Muscle of leg (tissue), 11 donors: ENCODE results near the gene BTBD9. TPM values are rescaled to one million over a fixed set of nuclear protein-coding genes. Genes with fewer than 3 reads are reported as not detected.

ENCODE experiments used
- DNase-seq: peaks from one replicate; pipeline ENCODE4 v3.0.0; 2013
- H3K27ac ChIP-seq: one replicate; pipeline ENCODE4 v1.5.1; 2013; ENCODE audit warnings: mild to moderate bottlenecking, low read length, control low read depth
- H3K27me3 ChIP-seq: one replicate; pipeline ENCODE4 v1.6.1; 2013; ENCODE audit warnings: low read length; ENCODE audit not compliant: control insufficient read depth, insufficient read depth
- H3K36me3 ChIP-seq: one replicate; pipeline ENCODE4 v1.6.1; 2013; ENCODE audit warnings: low read length; ENCODE audit not compliant: control insufficient read depth, insufficient read depth
- H3K4me1 ChIP-seq: one replicate; pipeline ENCODE4 v1.6.1; 2013; ENCODE audit warnings: low read length; ENCODE audit not compliant: control insufficient read depth, insufficient read depth
- H3K4me3 ChIP-seq: one replicate; pipeline ENCODE4 v1.5.1; 2013; ENCODE audit warnings: low read length, control low read depth
- H3K9me3 ChIP-seq: replicated peaks from 2 replicates; pipeline ENCODE4 v1.6.1; 2013; ENCODE audit warnings: low read depth, low read length; ENCODE audit not compliant: control insufficient read depth
- WGBS: methylation state at CpG from one replicate; pipeline ENCODE4 v1.1.5; 2013; ENCODE audit warnings: missing lambda C conversion rate; ENCODE audit not compliant: insufficient coverage; 5-methylcytosine and 5-hydroxymethylcytosine counted together
- polyA plus RNA-seq, 8 donors: library from polyadenylated mRNA; unstranded; fragments of 120-200 nt; gene quantifications; one replicate each; pipeline versions ENCODE4 v1.2.1 to v1.2.3, GENCODE V29; 2013; ENCODE audit warnings: inconsistent platforms in 1 of 8, low replicate concordance in 1 of 8; ENCODE audit not compliant: insufficient read length in 8 of 8, insufficient read depth in 1 of 8
- total RNA-seq: library from RNA; stranded (reverse); fragments of 120-200 nt; gene quantifications from one replicate; pipeline ENCODE4 v1.2.4, GENCODE V29; 2013

BTBD9 gene
- total and polyA plus RNA-seq, 9 donors: 6.5 to 10.5 (median 8.2) TPM

GRCh38 chr6:38567436-38567835 is 72.3 kb downstream of the BTBD9 start:
- Histone ChIP-seq H3K27me3 (no peaks in the 10 kb centered on the region), H3K27ac (no peak overlapping the region), H3K9me3 (no peaks in the 10 kb centered on the region), H3K4me1 (peaks cover 3% of the 10 kb centered on the region), H3K36me3 (no peaks in the 10 kb centered on the region), H3K4me3 (no peak overlapping the region)
- DNase-seq: peak; percentile 83
- WGBS: no CpG with 5 or more reads among the region's 5 CpGs

DNA sequence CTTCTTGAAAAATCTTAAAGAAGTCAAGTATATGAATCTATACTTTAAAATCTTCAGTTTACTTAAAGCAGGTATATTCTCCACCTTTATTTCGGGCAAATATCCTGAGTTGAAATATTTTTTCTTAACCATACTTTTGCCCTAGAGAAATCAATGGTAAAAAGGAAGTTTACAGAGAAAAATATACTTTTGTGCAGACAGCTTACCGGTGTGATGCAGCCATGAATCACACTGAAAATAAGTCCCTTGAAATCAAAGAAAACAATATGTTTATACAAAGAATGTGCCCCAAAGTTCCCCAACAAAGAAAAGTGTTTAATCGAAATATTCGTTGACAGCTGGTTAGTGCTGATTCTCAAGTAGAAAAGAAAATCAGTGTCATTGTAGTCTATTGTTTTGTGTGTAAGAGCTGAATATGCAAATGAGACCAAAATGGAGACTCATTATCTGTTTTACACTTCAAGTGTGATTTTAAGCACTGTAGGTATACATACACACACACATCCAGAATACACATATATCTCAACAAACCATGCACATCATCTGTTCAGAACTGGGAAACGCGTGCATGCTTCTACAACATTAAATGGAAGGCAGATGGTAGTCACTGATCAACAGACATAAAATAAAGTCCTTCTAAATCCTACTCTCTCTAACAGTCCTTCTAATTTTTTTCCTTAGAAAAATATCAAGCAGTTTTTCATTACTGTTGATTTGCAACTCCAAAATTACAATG is 73.3 kb downstream of the BTBD9 start:
- H3K27me3 ChIP-seq: no peaks in the 10 kb centered on the region
- WGBS: 90% methylated on average over 2 of the region's 6 CpGs
- H3K36me3 ChIP-seq: no peaks in the 10 kb centered on the region
- peaks cover 3% of the 10 kb centered on the region for H3K4me1 ChIP-seq
- no peak overlapping the region for H3K4me3 ChIP-seq
- H3K27ac ChIP-seq: no peak overlapping the region
- H3K9me3 ChIP-seq: no peaks in the 10 kb centered on the region
- DNase-seq: no peak

DNA sequence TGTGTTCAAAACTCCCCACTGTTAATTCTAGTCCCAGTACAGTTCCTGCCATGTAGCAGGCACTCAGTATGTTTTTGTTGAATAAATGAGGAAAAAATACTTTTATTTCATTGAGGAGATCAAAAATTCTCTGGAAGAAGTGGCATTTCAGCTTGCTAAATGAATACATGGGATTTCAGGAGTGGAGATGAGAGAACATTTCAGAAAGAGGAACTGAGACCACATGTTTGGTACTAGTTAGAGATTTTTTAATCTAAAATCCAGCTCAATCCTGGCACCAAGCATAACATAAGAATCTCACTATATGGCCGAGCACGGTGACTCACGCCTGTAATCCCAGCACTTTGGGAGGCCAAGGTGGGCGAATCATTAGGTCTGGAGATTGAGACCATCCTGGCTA is 75.4 kb downstream of the BTBD9 start:
- 73% methylated on average over 3 of the region's 4 CpGs for WGBS
- H3K27ac ChIP-seq: no peak overlapping the region
- no peak for DNase-seq

GRCh38 chr6:38555606-38556005 is 84.1 kb downstream of the BTBD9 start:
- Histone ChIP-seq H3K27me3 (no peaks in the 10 kb centered on the region), H3K27ac (no peak overlapping the region), H3K4me1 (no peaks in the 10 kb centered on the region), H3K4me3 (no peak overlapping the region), H3K9me3 (no peaks in the 10 kb centered on the region), H3K36me3 (no peaks in the 10 kb centered on the region)
- no CpG with 5 or more reads among the region's 3 CpGs for WGBS
- peak; percentile 44 for DNase-seq

More for the DNA sequence above, 75.4 kb downstream of the BTBD9 start:
- H3K27me3 ChIP-seq: no peaks in the 10 kb centered on the region
- no peaks in the 10 kb centered on the region for H3K36me3 ChIP-seq
- H3K9me3 ChIP-seq: no peaks in the 10 kb centered on the region
- H3K4me3 ChIP-seq: no peak overlapping the region
- H3K4me1 ChIP-seq: peaks cover 3% of the 10 kb centered on the region

- no peaks in the 10 kb centered on the region for H3K9me3 ChIP-seq
- WGBS: 83% methylated on average over 1 of the region's 4 CpGs
- H3K4me1 ChIP-seq: no peaks in the 10 kb centered on the region
- H3K36me3 ChIP-seq: no peaks in the 10 kb centered on the region
- H3K27ac ChIP-seq: no peak overlapping the region
- H3K4me3 ChIP-seq: no peak overlapping the region
- H3K27me3 ChIP-seq: no peaks in the 10 kb centered on the region
- DNase-seq: no peak
Measured at GRCh38 chr6:38554700-38555413, 84.9 kb downstream of the BTBD9 start.

DNA sequence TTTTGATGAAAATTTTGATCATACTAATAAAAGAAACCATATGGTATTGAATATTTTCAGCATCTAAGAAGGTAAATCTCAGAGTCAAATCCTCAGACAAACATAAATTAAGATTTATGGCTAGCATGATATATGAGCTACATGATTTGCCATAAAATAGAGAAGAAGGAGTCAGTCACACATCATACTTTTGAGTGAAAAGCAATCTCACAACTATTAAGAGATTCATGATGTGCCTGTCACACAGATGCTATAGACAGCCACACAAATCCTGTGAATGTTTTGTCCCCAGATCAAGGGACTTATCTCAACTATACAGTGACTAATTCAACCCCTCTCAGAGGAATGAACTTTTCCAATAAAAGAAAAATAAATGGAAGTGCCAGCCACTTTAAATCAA is 85.7 kb downstream of the BTBD9 start:
- DNase-seq: no peak
- no peak overlapping the region for H3K4me3 ChIP-seq
- no peaks in the 10 kb centered on the region for H3K27me3 ChIP-seq
- H3K27ac ChIP-seq: no peak overlapping the region
- no peaks in the 10 kb centered on the region for H3K36me3 ChIP-seq
- no peaks in the 10 kb centered on the region for H3K9me3 ChIP-seq
- H3K4me1 ChIP-seq: no peaks in the 10 kb centered on the region

- no peak overlapping the region for H3K27ac ChIP-seq
- H3K36me3 ChIP-seq: no peaks in the 10 kb centered on the region
- peak; percentile 64 for DNase-seq
- 100% methylated on average over 1 of the region's 3 CpGs for WGBS
- no peaks in the 10 kb centered on the region for H3K4me1 ChIP-seq
- no peak overlapping the region for H3K4me3 ChIP-seq
- no peaks in the 10 kb centered on the region for H3K27me3 ChIP-seq
- no peaks in the 10 kb centered on the region for H3K9me3 ChIP-seq
Measured at GRCh38 chr6:38552121-38552520, 87.6 kb downstream of the BTBD9 start.

DNA sequence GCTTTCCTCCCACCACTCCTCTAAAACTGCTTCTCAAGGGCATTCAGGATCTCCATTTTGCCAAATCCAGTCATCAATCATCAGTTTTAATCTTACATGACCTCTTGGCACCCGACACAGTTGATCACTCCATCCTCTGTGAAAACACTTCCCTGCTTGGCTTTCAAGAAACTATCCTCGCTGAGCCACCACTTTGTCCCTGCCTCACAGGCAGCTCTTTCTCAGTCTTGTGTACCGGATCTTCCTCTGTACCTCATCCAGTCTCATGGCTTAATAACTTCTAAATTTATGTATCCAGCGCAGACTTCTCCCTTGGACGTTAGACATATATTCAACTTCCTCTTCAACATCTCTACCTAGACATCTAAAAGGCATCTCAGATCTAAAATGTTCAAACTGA is 89.9 kb downstream of the BTBD9 start:
- Histone ChIP-seq H3K36me3 (no peaks in the 10 kb centered on the region), H3K27ac (no peak overlapping the region), H3K4me3 (no peak overlapping the region), H3K27me3 (no peaks in the 10 kb centered on the region), H3K4me1 (no peaks in the 10 kb centered on the region), H3K9me3 (no peaks in the 10 kb centered on the region)
- WGBS: 87% methylated on average over 5 of the region's 5 CpGs
- no peak for DNase-seq

DNA sequence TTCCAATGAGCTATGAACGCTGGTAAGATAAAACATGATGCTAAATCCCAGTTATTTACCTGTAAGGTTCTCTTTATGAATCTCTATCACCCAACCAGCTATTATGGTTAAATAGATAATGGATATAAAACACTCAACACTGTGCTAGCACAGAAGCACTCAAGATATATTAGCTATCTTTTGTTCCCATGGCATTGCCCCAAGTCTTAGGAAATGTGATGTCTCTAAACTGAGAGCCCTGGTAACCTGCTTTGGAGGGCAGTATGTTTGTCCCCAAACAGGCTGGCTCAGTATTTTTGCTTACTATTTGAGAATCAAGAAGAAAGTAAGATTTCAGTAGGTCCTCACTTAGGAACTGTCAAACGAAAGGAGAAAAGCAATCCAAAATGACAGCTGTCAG is 90.5 kb downstream of the BTBD9 start:
- no CpG with 5 or more reads among the region's 2 CpGs for WGBS
- DNase-seq: no peak
- Histone ChIP-seq H3K36me3 (no peaks in the 10 kb centered on the region), H3K27me3 (no peaks in the 10 kb centered on the region), H3K27ac (no peak overlapping the region), H3K4me3 (no peak overlapping the region), H3K9me3 (no peaks in the 10 kb centered on the region), H3K4me1 (no peaks in the 10 kb centered on the region)

GRCh38 chr6:38543022-38543421 is 96.7 kb downstream of the BTBD9 start:
- H3K27ac ChIP-seq: no peak overlapping the region
- H3K4me3 ChIP-seq: no peak overlapping the region
- no peaks in the 10 kb centered on the region for H3K4me1 ChIP-seq
- no peak for DNase-seq
- H3K36me3 ChIP-seq: no peaks in the 10 kb centered on the region
- H3K27me3 ChIP-seq: no peaks in the 10 kb centered on the region
- no peaks in the 10 kb centered on the region for H3K9me3 ChIP-seq
- 70% methylated on average over 2 of the region's 2 CpGs for WGBS
